ENCODE measurements around the gene REC8. TPM values are rescaled to one million over a fixed set of nuclear protein-coding genes. Genes with fewer than 3 reads are reported as not detected.

REC8 gene
- total RNA-seq, 1 experiment from 2014 or later: 9.8 TPM

DNA sequence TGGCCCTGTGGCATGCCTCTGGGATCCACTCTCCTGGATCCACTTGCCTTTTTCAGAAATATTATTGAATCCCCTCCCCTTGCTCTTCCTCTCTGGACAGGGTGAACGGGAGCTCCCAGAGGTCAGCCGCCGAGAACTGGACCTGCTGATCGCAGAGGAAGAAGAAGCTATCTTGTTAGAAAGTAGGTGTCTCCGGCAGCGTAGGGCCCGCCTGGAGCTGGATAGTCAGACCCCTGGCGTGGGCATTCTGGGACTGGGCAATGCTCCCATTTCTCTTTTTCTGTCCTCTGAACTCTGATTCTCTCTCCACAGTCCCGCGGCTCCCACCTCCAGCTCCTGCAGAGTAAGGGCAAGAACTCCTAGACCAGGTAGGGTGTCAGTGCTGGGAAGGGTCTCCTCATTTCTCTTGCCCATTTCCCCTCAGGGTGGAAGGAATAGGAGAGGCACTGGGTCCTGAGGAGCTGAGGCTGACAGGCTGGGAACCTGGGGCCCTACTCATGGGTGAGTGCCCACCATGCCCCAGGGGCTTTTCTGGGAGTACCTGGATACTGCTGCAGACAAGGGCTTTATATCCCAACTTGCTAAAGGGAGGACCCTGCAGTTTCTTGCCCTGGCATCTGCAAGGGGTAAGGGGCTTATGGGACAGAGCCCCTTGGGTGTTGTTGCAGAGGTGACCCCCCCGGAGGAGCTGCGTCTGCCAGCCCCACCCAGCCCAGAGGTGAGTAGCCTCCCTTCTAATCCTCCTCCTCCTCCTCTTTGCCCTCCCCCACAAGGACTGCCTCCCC lies 5.4 kb downstream of the REC8 start:
- ATAC-seq (no peak; the same call in 1 of the 2 replicates), DNase-seq (ENCODE audit: low read depth, low spot score) (no peak)
- H3K27ac ChIP-seq (ENCODE audit: low read length): no peak overlapping the region
- BruUV-seq (replicated peaks): no TSS peak
- CTCF ChIA-PET: no interaction called here
- POLR2A ChIA-PET: no interaction called here
- no peak overlapping the region for H3K4me3 ChIP-seq (ENCODE audit: low read depth in 2 of 2, low read length in 2 of 2)
- no peaks in the 10 kb centered on the region for H3K27me3 ChIP-seq (ENCODE audit: control insufficient read depth, insufficient read depth, low read length)
- in situ Hi-C loops (cut with HindIII; ENCODE audit: low pct_unique_long_range_greater_than_20kb, low sequenced_read_pairs) (no loop called here), intact Hi-C loops (cut with micrococcal nuclease; ENCODE audit: unreplicated experiment) (no loop called here)
- TF ChIP-seq SIN3A (IDR thresholded peaks at IDR 0.05; ENCODE audit: borderline replicate concordance, insufficient read depth, low read depth, low read length) (no peak), POLR2AphosphoS5 (IDR thresholded peaks at IDR 0.05; ENCODE audit: low read depth, low read length) (no peak), REST (IDR thresholded peaks at IDR 0.05; ENCODE audit: insufficient read depth in 1 of 2, low read depth in 2 of 2, low read length in 1 of 2) (no peak), TCF7L2 (IDR thresholded peaks at IDR 0.05; ENCODE audit: low read depth, low read length) (no peak)
- TF ChIP-seq, protein P1, sequence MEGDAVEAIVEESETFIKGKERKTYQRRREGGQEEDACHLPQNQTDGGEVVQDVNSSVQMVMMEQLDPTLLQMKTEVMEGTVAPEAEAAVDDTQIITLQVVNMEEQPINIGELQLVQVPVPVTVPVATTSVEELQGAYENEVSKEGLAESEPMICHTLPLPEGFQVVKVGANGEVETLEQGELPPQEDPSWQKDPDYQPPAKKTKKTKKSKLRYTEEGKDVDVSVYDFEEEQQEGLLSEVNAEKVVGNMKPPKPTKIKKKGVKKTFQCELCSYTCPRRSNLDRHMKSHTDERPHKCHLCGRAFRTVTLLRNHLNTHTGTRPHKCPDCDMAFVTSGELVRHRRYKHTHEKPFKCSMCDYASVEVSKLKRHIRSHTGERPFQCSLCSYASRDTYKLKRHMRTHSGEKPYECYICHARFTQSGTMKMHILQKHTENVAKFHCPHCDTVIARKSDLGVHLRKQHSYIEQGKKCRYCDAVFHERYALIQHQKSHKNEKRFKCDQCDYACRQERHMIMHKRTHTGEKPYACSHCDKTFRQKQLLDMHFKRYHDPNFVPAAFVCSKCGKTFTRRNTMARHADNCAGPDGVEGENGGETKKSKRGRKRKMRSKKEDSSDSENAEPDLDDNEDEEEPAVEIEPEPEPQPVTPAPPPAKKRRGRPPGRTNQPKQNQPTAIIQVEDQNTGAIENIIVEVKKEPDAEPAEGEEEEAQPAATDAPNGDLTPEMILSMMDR (IDR thresholded peaks at IDR 0.05): no peak
- H3K9me3 ChIP-seq (ENCODE audit: control insufficient read depth, insufficient read depth, low read depth, low read length): no peaks in the 10 kb centered on the region
- no peaks in the 10 kb centered on the region for H3K36me3 ChIP-seq (ENCODE audit: control insufficient read depth, insufficient read depth, low read length)
- no peaks in the 10 kb centered on the region; the same call in 1 of the 2 replicates for H3K4me1 ChIP-seq (ENCODE audit: control insufficient read depth, insufficient read depth, low read length)

- in situ Hi-C loops (cut with HindIII; ENCODE audit: low pct_unique_long_range_greater_than_20kb, low sequenced_read_pairs) (no loop called here), intact Hi-C loops (cut with micrococcal nuclease; ENCODE audit: unreplicated experiment) (no loop called here)
- H3K36me3 ChIP-seq (ENCODE audit: control insufficient read depth, insufficient read depth, low read length): no peaks in the 10 kb centered on the region
- ChIA-PET POLR2A (no interaction called here), CTCF (no interaction called here)
- H3K27ac ChIP-seq (ENCODE audit: low read length): no peak overlapping the region
- no peak for TF ChIP-seq POLR2AphosphoS5 (IDR thresholded peaks at IDR 0.05; ENCODE audit: low read depth, low read length)
- TF ChIP-seq SIN3A (IDR thresholded peaks at IDR 0.05; ENCODE audit: borderline replicate concordance, insufficient read depth, low read depth, low read length): no peak
- TF ChIP-seq, protein P1 (IDR thresholded peaks at IDR 0.05): no peak
- TF ChIP-seq REST (IDR thresholded peaks at IDR 0.05; ENCODE audit: insufficient read depth in 1 of 2, low read depth in 2 of 2, low read length in 1 of 2): no peak
- TF ChIP-seq TCF7L2 (IDR thresholded peaks at IDR 0.05; ENCODE audit: low read depth, low read length): no peak
- H3K4me1 ChIP-seq (ENCODE audit: control insufficient read depth, insufficient read depth, low read length): no peaks in the 10 kb centered on the region; the same call in 1 of the 2 replicates
- H3K9me3 ChIP-seq (ENCODE audit: control insufficient read depth, insufficient read depth, low read depth, low read length): no peaks in the 10 kb centered on the region
- H3K27me3 ChIP-seq (ENCODE audit: control insufficient read depth, insufficient read depth, low read length): no peaks in the 10 kb centered on the region
- no TSS peak for BruUV-seq (replicated peaks)
- DNase-seq (ENCODE audit: low read depth, low spot score) (no peak), ATAC-seq (no peak)
- H3K4me3 ChIP-seq (ENCODE audit: low read depth in 2 of 2, low read length in 2 of 2): no peak overlapping the region
Measured at GRCh38 chr14:24177891-24178290, 6.0 kb downstream of the REC8 start.
